ENCODE measurements around the gene TSPAN14. TPM values are rescaled to one million over a fixed set of nuclear protein-coding genes. Genes with fewer than 3 reads are reported as not detected.

Gene TSPAN14
- polyA plus RNA-seq, 3 donors: 123 to 160 (median 146) TPM

DNA sequence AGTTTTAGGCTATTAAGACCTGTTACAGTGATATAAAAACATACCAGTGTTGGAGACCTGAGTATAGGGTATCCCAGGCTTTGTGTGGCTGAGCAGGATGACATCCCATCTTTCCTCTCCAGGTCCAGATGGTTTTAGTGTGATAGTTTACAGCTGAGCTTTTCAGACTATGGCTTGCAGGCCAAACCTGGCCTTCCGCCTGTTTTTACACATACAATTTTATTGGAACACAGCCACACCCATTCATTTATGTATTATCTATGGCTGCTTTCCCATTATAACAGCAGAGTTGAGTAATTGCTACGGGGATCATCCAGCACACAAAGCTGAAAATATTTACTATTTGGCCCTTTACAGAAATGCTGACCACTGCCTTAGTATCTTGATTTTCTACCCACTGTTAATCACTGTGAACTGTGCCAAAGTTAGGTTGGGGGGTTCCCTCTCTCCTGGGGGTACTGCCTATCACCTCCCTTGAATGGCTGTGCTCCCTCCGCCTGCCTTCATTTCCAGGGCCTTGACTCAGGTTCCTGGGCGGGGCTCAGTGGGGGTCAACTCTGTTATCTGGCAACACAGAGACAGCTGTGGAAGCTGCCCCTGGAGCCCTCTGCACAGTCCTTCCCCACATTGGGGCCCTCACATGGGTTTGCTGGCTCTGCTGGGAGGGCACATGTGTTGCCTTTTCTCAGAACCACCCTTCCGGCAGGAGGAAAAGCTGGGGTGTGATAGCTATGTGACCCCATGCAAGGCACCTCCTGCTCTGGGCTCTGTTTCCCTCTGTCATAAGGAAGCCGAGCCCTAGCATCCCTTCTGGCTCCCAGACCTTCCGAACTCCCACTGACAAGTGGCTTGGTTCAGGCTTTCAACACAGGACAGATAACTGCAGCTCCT is 43.3 kb downstream of the TSPAN14 start:
- WGBS (ENCODE audit: insufficient coverage): 12% methylated on average over 5 of the region's 7 CpGs
- peak overlapping the region in 1 of 3 experiments; percentile 36 for H3K4me3 ChIP-seq (replicated peaks in 1 of 3; ENCODE audit: low read depth in 2 of 3, low read length in 3 of 3)
- peaks cover 51% of the 10 kb centered on the region for H4K20me1 ChIP-seq (ENCODE audit: insufficient read depth, low read length)
- H3K9ac ChIP-seq (ENCODE audit: insufficient read depth, low read length, poor library complexity, severe bottlenecking): peak overlapping the region; percentile 66
- H3K4me1 ChIP-seq (ENCODE audit: control insufficient read depth in 1 of 2, insufficient read depth in 2 of 2, low read length in 2 of 2): peaks cover 96 to 100% of the 10 kb centered on the region in 2 donors
- peak overlapping the region; percentile 52 for H3K4me2 ChIP-seq (replicated peaks; ENCODE audit: extremely low read depth, low read length, poor library complexity, severe bottlenecking)
- H3K9me3 ChIP-seq (replicated peaks in 1 of 2; ENCODE audit: control insufficient read depth in 1 of 2, insufficient read depth in 1 of 2, low read length in 2 of 2): no peaks in the 10 kb centered on the region
- Mint-ChIP-seq H3K9me3 (peaks cover 0 to 6% (median 0%) of the 10 kb centered on the region in 7 donors), H3K36me3 (peaks cover 54 to 55% of the 10 kb centered on the region in 2 donors), H3K27ac (peak overlapping the region; percentile 94 to 99 (median 97)), H3K4me1 (peaks cover 99% of the 10 kb centered on the region), H3K4me3 (peak overlapping the region; percentile 46 to 50), H3K27me3 (ENCODE audit: low read depth in 3 of 3) (no peaks in the 10 kb centered on the region)
- H3K79me2 ChIP-seq (ENCODE audit: insufficient read depth, low read length): peaks cover 88% of the 10 kb centered on the region
- peak overlapping the region; percentile 92 to 95 for H3K27ac ChIP-seq (ENCODE audit: low read depth in 1 of 2, low read length in 2 of 2)
- intact Hi-C loops (cut with micrococcal nuclease): loop anchor here in 1 of 2 donors (2.0 kb wide), 1 partner anchor 13 kb away; no protein-coding TSS in a partner anchor
- peak in 1 of 3 donors; percentile 46 for DNase-seq
- H3K36me3 ChIP-seq (replicated peaks in 1 of 2; ENCODE audit: control insufficient read depth in 1 of 2, insufficient read depth in 2 of 2, low read length in 2 of 2): peaks cover 0 to 21% of the 10 kb centered on the region in 2 donors
- H3K27me3 ChIP-seq (ENCODE audit: control insufficient read depth in 2 of 2, insufficient read depth in 2 of 2, low read length in 2 of 2): no peaks in the 10 kb centered on the region
- no peak overlapping the region for H2AFZ ChIP-seq (ENCODE audit: insufficient read depth, low read depth, low read length, poor library complexity, severe bottlenecking)
- TF ChIP-seq, protein P1, sequence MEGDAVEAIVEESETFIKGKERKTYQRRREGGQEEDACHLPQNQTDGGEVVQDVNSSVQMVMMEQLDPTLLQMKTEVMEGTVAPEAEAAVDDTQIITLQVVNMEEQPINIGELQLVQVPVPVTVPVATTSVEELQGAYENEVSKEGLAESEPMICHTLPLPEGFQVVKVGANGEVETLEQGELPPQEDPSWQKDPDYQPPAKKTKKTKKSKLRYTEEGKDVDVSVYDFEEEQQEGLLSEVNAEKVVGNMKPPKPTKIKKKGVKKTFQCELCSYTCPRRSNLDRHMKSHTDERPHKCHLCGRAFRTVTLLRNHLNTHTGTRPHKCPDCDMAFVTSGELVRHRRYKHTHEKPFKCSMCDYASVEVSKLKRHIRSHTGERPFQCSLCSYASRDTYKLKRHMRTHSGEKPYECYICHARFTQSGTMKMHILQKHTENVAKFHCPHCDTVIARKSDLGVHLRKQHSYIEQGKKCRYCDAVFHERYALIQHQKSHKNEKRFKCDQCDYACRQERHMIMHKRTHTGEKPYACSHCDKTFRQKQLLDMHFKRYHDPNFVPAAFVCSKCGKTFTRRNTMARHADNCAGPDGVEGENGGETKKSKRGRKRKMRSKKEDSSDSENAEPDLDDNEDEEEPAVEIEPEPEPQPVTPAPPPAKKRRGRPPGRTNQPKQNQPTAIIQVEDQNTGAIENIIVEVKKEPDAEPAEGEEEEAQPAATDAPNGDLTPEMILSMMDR (IDR thresholded peaks at IDR 0.05): no peak

DNA sequence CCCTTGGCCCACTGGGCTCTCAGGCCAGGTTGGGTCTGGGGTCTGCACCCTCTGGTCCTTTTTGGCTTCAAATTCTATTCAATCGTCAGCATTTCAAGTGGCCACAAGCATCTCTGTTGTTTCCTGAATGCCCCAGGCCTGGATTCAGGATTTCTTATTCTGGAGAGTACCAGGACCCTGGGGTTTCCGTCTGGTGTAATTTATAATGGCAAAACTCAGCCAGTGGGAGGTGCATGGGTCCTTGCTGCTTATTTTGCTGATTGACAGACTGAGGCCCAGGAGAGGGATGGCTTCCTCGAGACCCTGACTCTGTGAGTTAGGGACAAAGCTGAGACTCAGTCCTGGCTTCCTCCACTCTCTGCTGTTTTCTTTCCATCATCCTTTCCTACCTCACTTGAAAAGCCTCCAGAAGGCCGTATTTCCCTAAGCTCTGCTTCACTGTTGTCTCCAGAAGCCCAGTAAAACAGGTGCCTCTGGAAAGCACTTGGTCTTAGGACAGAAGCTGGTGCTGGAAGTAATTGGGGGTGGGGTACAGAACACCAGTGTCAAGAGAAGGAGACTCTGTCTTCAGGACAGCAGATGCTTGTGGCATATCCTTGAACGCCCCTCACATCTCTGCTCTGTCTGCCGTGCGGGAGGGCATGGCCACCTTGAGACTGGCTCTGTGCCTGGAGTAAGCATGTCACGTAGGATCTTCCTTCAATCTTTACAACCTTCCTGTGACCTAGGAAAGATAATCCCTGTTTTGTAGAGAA is 44.1 kb downstream of the TSPAN14 start:
- peaks cover 96 to 100% of the 10 kb centered on the region in 2 donors for H3K4me1 ChIP-seq (ENCODE audit: control insufficient read depth in 1 of 2, insufficient read depth in 2 of 2, low read length in 2 of 2)
- peak overlapping the region; percentile 66 for H3K9ac ChIP-seq (ENCODE audit: insufficient read depth, low read length, poor library complexity, severe bottlenecking)
- H4K20me1 ChIP-seq (ENCODE audit: insufficient read depth, low read length): peaks cover 60% of the 10 kb centered on the region
- Mint-ChIP-seq H3K27me3 (ENCODE audit: low read depth in 3 of 3) (no peaks in the 10 kb centered on the region), H3K9me3 (peaks cover 0 to 6% (median 0%) of the 10 kb centered on the region in 7 donors), H3K4me3 (peak overlapping the region; percentile 45 to 85), H3K4me1 (peaks cover 99% of the 10 kb centered on the region), H3K36me3 (peaks cover 57% of the 10 kb centered on the region in 2 donors), H3K27ac (peak overlapping the region; percentile 94 to 99 (median 97))
- TF ChIP-seq, protein P1 (IDR thresholded peaks at IDR 0.05): no peak
- H3K36me3 ChIP-seq (replicated peaks in 1 of 2; ENCODE audit: control insufficient read depth in 1 of 2, insufficient read depth in 2 of 2, low read length in 2 of 2): peaks cover 0 to 21% of the 10 kb centered on the region in 2 donors
- peak overlapping the region; percentile 52 for H3K4me2 ChIP-seq (replicated peaks; ENCODE audit: extremely low read depth, low read length, poor library complexity, severe bottlenecking)
- no peaks in the 10 kb centered on the region for H3K9me3 ChIP-seq (replicated peaks in 1 of 2; ENCODE audit: control insufficient read depth in 1 of 2, insufficient read depth in 1 of 2, low read length in 2 of 2)
- H2AFZ ChIP-seq (ENCODE audit: insufficient read depth, low read depth, low read length, poor library complexity, severe bottlenecking): no peak overlapping the region
- peak in 1 of 3 donors; percentile 52 for DNase-seq
- peaks cover 88% of the 10 kb centered on the region for H3K79me2 ChIP-seq (ENCODE audit: insufficient read depth, low read length)
- peak overlapping the region; percentile 92 to 95 for H3K27ac ChIP-seq (ENCODE audit: low read depth in 1 of 2, low read length in 2 of 2)
- H3K27me3 ChIP-seq (ENCODE audit: control insufficient read depth in 2 of 2, insufficient read depth in 2 of 2, low read length in 2 of 2): no peaks in the 10 kb centered on the region
- H3K4me3 ChIP-seq (replicated peaks in 1 of 3; ENCODE audit: low read depth in 2 of 3, low read length in 3 of 3): peak overlapping the region in 1 of 3 experiments; percentile 36
- intact Hi-C loops (cut with micrococcal nuclease): loop anchor here in 1 of 2 donors (2.0 kb wide), 1 partner anchor 13 kb away; no protein-coding TSS in a partner anchor
- WGBS (ENCODE audit: insufficient coverage): 24% methylated on average over 3 of the region's 8 CpGs

All from CD14-positive monocyte (primary cell).